DND-41 (cell line): Measurements from ENCODE around the gene IL17F.

Experiments used
- CTCF ChIP-seq: IDR thresholded peaks from 2 replicates; pipeline ENCODE4 v1.5.1; 2012; ENCODE audit warnings: borderline replicate concordance, low read length, moderate library complexity, mild to moderate bottlenecking; ENCODE audit not compliant: poor library complexity, severe bottlenecking; ENCODE audit errors: extremely low read depth
- EZH2 ChIP-seq: IDR thresholded peaks from 3 replicates; pipeline ENCODE4 v1.6.1; 2012; ENCODE audit warnings: borderline replicate concordance, low read depth, mild to moderate bottlenecking, moderate library complexity, low read length, inconsistent platforms; ENCODE audit not compliant: severe bottlenecking

GRCh38 chr6:52209770-52210169, 34.5 kb downstream of the IL17F start:
- no peak for TF ChIP-seq CTCF
- no peak for TF ChIP-seq EZH2
